ENCODE results near the gene CNFN. TPM values are rescaled to one million over a fixed set of nuclear protein-coding genes. Genes with fewer than 3 reads are reported as not detected.
A peak's percentile ranks its signal among the peaks of the same experiment; 100 is the strongest.
"Not testable (repeated sequence)": the region's sequence is repeated elsewhere in the genome, so short reads cannot be mapped to it uniquely, and the experiment has no call there.

CNFN gene
- polyA plus RNA-seq, 3 donors, result 1.3 to 1.6 (median 1.5) TPM

DNA sequence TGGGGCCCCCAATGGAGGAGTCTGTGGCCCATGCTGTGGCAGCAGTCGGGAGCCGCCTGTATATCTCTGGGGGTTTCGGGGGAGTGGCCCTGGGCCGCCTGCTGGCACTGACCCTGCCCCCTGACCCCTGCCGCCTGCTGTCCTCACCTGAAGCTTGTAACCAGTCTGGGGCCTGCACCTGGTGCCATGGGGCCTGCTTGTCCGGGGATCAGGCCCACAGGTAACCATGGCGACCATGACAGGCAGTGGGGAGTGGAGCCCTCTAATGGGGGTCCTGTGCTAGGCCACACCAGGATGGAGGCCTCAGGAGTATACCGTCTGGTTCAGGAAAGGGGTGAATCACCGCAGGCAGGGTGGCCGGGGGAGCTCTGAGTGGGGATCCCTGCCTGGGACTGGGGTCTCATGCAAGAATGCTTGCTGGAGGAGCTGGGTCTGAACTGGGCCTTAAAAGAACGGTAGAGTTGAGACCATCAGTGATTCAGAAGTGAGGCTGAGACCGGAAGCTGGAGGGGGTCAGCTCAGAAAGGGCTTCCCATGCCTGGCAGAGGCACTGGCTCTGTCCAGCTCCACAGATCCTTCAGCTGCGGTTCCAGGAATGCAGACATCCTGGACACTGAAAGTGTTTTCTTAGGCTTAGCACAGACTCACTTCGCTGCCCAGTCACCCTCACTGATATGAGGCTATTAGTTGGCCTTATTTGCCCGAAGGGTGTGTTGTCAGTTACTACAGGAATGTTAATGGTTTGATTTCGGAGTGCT, 29.1 kb downstream of the CNFN start:
- DNase-seq (ENCODE audit: extremely low read depth in 1 of 11, low read depth in 9 of 11, low spot score in 4 of 11), result no peak

GRCh38 chr19:42357290-42357689, 32.8 kb downstream of the CNFN start:
- DNase-seq (ENCODE audit: extremely low read depth in 1 of 11, low read depth in 9 of 11, low spot score in 4 of 11), result no peak

GRCh38 chr19:42356686-42357085, 33.4 kb downstream of the CNFN start:
- no peak for DNase-seq (ENCODE audit: extremely low read depth in 1 of 11, low read depth in 9 of 11, low spot score in 4 of 11)

GRCh38 chr19:42355896-42356295, 34.2 kb downstream of the CNFN start:
- DNase-seq (ENCODE audit: extremely low read depth in 1 of 11, low read depth in 9 of 11, low spot score in 4 of 11), result no peak

DNA sequence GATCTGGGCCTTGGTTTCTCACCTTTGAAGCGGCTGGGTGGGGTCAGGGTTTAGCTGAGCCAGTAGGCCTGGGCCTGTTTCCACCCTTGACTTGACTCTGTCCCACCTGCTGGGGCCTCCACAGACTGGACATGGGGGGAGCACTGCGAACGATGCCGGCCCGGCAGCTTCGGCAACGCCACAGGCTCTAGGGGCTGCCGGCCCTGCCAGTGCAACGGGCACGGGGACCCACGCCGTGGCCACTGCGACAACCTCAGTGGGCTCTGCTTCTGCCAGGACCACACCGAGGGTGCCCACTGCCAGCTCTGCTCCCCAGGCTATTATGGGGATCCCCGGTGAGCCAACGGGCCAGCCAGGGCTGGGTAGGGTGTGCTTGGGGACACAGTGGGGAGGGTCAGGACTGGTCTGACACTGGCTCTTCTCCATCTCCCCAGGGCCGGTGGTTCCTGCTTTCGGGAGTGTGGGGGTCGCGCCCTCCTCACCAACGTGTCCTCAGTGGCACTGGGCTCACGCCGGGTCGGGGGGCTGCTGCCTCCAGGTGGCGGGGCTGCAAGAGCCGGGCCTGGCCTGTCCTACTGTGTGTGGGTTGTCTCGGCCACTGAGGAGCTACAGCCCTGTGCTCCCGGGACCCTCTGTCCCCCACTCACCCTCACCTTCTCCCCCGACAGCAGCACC, 36.6 kb downstream of the CNFN start:
- DNase-seq (ENCODE audit: extremely low read depth in 1 of 11, low read depth in 9 of 11, low spot score in 4 of 11), result no peak

DNA sequence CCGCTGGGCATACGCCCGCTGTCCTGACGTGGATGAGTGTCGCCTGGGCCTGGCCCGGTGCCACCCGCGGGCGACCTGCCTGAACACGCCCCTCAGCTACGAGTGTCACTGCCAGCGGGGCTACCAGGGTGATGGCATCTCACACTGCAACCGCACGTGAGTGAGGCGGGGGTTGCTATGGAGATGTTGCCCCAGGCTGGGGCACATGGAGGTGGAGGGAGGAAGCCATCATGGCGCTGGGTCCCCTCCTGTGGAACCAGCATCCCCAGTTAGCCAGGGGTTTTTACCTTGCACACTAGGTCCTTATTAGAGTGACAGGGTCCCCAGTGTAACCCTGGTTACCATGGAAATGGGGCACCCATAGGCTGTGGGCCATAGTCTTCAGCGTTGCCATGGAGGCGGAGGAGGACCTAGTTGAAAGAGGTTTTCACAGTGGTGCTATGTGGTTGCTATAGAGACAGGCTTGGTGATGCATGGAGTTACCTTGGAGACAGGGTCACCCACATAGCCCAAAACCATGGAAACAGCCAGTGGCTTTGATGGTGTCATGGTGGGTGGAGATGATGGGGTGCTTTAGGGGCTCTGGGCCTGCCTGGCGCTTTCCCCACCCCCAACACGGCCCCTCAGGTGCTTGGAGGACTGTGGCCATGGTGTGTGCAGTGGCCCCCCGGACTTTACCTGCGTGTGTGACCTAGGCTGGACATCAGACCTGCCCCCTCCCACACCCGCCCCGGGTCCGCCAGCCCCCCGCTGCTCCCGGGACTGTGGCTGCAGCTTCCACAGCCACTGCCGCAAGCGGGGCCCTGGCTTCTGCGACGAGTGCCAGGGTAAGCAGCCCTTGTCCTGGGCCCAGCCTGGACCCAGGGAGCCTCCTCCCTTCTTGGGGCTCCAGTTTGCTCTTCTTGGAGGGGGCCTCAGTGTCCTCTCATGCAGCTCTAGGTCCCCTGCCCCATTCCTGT, 37.5 kb downstream of the CNFN start:
- peak in 7 of 11 donors; percentile 10 to 35 (median 20) for DNase-seq (ENCODE audit: extremely low read depth in 1 of 11, low read depth in 9 of 11, low spot score in 4 of 11)

GRCh38 chr19:42351079-42351735, 38.9 kb downstream of the CNFN start:
- DNase-seq (ENCODE audit: extremely low read depth in 1 of 11, low read depth in 9 of 11, low spot score in 4 of 11), result no peak

GRCh38 chr19:42350417-42350816, 39.7 kb downstream of the CNFN start:
- DNase-seq (ENCODE audit: extremely low read depth in 1 of 11, low read depth in 9 of 11, low spot score in 4 of 11), result no peak

DNA sequence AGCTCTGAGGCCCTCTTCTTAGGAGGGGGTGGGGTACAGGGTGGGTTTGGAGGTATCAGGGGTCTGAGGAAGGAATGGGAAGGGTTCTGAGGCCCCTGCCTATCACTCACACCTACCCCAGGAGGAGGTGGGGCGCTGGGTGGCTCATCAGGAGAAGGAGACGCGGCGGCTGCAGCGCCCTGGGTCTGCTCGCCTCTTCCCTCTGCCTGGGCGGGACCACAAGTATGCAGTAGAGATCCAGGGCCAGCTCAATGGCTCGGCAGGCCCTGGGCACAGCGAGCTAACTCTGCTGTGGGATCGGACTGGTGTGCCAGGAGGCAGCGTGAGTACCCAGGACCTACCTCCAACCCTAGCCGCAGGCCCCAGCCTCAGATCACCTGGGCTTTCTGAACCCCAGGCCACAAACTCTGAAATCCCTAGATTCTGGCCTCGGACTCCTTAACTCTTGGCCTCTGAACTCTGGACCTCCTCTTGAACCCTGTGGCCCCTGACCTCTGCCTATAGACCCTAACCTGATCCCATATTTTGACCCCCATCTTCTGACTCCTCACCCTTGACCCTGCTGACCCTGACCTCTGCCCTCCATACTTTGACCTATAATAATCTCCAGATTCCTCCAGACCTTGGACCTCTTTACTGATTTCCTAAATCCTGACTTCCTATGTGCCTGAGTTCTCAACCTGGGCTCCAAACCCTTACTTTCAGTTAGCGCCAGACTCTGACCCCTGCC, 40.6 kb downstream of the CNFN start:
- DNase-seq (ENCODE audit: extremely low read depth in 1 of 11, low read depth in 9 of 11, low spot score in 4 of 11), result no peak

GRCh38 chr19:42348211-42348610, 41.9 kb downstream of the CNFN start:
- DNase-seq (ENCODE audit: extremely low read depth in 1 of 11, low read depth in 9 of 11, low spot score in 4 of 11), result no peak

GRCh38 chr19:42345191-42345812, 44.8 kb downstream of the CNFN start:
- DNase-seq (ENCODE audit: extremely low read depth in 1 of 11, low read depth in 9 of 11, low spot score in 4 of 11), result no peak

DNA sequence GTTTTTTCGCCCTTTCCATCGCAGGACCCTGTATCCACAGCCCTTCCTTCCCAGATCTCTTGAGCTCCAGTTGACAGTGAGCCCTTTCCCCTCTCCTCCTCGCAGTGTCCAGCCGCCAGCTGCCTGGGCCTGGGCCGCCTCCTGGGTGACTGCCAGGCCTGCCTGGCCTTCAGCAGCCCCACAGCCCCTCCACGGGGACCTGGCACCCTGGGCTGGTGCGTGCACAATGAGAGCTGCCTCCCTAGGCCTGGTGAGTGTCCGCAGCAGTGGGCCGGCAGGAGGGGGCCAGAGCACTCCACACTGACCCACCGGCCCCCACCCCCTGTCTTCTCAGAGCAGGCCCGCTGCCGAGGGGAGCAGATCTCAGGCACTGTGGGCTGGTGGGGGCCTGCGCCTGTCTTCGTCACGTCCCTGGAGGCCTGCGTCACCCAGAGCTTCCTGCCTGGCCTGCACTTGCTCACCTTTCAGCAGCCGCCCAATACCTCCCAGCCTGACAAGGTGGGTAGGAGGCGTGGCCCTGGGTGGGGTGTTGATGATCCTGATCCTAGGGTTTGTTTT, 45.7 kb downstream of the CNFN start:
- no peak for DNase-seq (ENCODE audit: extremely low read depth in 1 of 11, low read depth in 9 of 11, low spot score in 4 of 11)

DNA sequence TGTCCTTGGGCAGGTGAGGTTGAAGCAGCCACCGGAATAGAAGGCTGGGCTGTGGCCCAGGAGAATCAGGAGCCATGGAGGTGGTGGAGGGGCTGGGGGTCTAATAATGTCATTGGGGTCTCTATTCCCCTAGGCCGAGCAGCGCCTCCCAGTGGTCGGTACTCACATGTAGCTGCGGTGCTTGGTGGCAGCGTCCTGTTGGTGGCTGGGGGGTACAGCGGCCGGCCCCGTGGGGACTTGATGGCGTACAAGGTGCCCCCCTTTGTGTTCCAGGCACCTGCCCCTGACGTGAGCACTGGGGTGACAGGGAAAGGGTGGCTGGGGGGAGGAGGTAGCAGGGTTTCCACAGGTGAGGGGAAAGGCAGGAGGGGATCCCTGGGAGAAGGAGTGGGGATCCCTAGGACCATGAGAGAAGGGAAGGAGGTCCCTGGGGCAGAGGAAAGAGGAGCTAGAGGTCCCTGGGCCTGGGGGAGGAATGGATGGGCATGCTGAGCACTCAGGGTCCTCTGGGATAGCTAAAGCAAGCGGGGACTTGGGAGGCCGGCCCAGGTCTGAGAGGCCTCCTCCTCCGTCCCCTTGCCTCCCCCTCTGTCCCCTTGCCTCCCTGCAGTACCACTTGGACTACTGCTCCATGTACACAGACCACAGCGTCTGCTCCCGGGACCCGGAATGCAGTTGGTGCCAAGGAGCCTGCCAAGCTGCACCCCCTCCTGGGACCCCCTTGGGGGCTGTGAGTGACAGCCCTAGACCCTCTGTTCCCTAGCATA, 46.6 kb downstream of the CNFN start:
- DNase-seq (ENCODE audit: extremely low read depth in 1 of 11, low read depth in 9 of 11, low spot score in 4 of 11), result no peak

DNA sequence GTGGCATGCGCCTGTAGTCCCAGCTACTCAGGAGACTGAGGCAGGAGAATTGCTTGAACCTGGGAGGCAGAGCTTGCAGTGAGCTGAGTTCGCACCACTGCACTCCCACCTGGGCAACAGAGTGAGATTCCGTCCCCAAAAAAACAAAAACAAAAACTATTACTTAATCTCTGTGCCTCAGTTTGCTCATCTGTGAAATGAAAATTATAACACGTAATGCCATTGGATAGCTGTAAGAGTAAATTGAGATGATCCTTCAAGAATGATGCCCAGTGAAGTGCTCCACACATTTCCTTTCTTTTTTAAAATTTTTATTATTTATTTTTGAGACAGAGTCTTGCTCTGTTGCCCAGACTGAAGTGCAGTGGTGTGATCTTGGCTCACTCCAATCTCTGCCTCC, 50.2 kb downstream of the CNFN start:
- not testable (repeated sequence) for DNase-seq (ENCODE audit: extremely low read depth in 1 of 11, low read depth in 9 of 11, low spot score in 4 of 11)

- DNase-seq (ENCODE audit: extremely low read depth in 1 of 11, low read depth in 9 of 11, low spot score in 4 of 11), result not testable (repeated sequence)
These were observed 50.8 kb downstream of the CNFN start for GRCh38 chr19:42339126-42339860.

Data from renal cortex interstitium (tissue), 11 donors.